Measurements from ENCODE around the gene GSN.
A peak's percentile ranks its signal among the peaks of the same experiment; 100 is the strongest.

The GSN gene

DNA sequence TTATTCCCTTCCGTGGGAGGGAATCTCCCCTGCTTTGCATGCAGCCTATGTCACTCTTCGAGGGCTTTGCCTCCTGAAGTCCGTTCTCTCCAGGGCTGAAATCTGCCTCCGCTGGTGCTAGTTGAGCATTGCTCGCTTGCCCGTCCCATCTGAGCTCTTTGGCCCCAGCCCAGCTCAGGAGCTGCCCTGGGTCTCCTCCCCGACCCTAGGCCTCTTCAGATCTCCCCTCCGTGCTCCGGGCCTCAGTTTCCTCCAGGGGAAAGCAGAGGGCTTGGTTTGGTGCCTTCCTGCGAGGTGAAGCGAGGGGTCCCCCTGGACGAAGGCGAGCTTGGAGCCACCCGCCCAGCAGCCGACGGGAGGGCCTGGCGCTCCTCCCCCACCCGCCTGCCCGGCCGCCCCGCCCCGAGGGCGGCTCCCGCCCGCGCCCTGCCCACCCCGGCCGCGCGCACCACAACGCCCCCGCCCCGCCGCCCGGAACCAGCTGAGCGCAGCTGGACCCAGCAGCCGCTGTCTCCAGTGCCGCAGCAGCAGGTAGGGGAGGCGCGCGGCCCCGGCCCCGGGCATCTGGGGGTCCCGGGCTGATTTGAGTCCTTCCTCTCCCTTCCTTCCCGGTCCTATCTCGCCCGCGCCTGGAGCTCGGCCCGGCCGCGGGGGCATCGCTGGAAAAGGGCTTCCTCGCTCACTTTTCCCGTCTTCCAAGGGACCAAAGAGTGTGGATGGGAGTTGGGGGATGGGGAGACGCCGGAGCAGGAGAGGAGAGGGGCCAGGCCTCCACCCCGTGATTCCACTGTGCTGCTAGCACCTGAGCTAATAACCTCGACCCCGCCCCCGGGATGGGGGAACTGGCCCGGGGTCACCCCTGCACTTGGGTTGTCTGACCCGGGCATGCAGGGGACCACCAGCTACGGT is at the start of gene GSN:
GSN (plus strand) TSS at position 474 of the 909 bp plus-strand sequence. CDS start 33,810 bp downstream, outside the sequence.
- no peak for DNase-seq (ENCODE audit: low read depth, low spot score)
- Histone ChIP-seq H3K9ac (ENCODE audit: insufficient read length) (peak within 1 kb of the TSS; percentile 41), H3K9me3 (ENCODE audit: low read depth, low read length) (no peaks in the 10 kb centered on the region), H3K36me3 (ENCODE audit: insufficient read depth, low read length) (no peaks in the 10 kb centered on the region), H3K4me3 (peak within 1 kb of the TSS; percentile 77), H3K27ac (no peak within 1 kb of the TSS)
- TF ChIP-seq POLR2AphosphoS5 (IDR thresholded peaks at IDR 0.05; ENCODE audit: borderline replicate concordance, low read depth, low read length) (no peak), FOXP2 (optimal IDR thresholded peaks at IDR 0.05; ENCODE audit: control extremely low read depth, extremely low read length, insufficient read depth) (no peak), EZH2 (IDR thresholded peaks at IDR 0.05) (no peak)

- H3K9ac ChIP-seq (ENCODE audit: insufficient read length), result no peak overlapping the region
- H3K9me3 ChIP-seq (ENCODE audit: low read depth, low read length), result no peaks in the 10 kb centered on the region
- H3K36me3 ChIP-seq (ENCODE audit: insufficient read depth, low read length), result no peaks in the 10 kb centered on the region
- TF ChIP-seq EZH2 (IDR thresholded peaks at IDR 0.05) (no peak), FOXP2 (optimal IDR thresholded peaks at IDR 0.05; ENCODE audit: control extremely low read depth, extremely low read length, insufficient read depth) (no peak)
- H3K27ac ChIP-seq, result no peak overlapping the region
- H3K4me3 ChIP-seq, result no peak overlapping the region
- no peak for DNase-seq (ENCODE audit: low read depth, low spot score)
Observed at GRCh38 chr9:121218357-121219027, 49.5 kb upstream of the GSN start.

DNA sequence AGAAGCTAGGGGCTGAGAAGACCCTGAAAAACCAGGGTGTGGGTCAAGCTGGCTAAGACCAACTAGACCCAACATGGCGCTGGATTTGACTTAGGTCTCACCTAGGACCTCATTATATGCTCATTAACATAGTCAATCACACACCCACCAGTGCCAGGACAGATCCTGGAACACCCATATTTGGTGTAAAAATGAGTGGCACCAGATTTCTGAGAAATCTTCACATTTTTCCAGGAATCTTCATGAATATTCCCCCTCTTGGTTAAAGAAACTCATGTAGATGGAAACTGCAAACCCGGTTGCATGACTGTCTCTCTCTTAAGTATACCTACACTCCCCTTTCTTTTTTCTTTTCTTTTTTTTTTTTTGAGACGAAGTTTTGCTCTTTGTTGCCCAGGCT is 48.4 kb upstream of the GSN start:
- H3K9ac ChIP-seq (ENCODE audit: insufficient read length), result no peak overlapping the region
- DNase-seq (ENCODE audit: low read depth, low spot score), result no peak
- no peak overlapping the region for H3K27ac ChIP-seq
- no peak overlapping the region for H3K4me3 ChIP-seq
- H3K9me3 ChIP-seq (ENCODE audit: low read depth, low read length), result no peaks in the 10 kb centered on the region
- no peaks in the 10 kb centered on the region for H3K36me3 ChIP-seq (ENCODE audit: insufficient read depth, low read length)
- TF ChIP-seq POLR2AphosphoS5 (IDR thresholded peaks at IDR 0.05; ENCODE audit: borderline replicate concordance, low read depth, low read length) (no peak), FOXP2 (optimal IDR thresholded peaks at IDR 0.05; ENCODE audit: control extremely low read depth, extremely low read length, insufficient read depth) (no peak)

DNA sequence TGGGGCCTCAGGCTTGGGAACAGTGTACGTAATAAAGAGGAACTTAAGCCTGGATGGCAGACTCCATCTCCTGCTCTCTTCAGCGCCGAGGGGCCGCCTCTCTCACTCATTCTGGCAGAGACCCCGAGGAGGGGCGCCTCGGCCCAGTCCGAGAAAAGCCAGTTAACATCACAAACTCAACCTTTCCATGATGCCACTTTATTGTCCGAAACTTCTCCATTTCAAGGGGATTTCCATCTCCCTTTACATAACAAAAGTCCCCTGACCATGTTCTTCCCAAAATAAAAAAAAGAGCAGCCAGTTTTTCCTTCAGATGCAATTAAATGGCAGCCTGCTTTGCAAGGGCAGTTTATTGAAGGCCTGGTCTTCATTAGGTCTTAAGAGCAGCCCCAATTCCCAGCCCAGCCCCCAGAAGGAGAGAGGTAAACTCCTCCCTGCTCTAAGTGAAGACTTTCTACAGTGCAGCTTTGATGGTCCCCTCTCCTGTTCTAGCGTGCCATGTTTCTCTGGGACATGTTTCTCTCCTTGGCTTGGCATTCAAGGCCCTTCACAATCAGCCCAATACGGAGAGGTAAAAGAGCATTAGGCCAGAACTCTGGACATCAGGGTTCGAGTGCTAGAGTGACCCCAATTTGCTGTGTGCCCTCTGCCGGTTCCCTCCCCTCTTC is 46.8 kb upstream of the GSN start:
- no peak for DNase-seq (ENCODE audit: low read depth, low spot score)
- no peak for TF ChIP-seq FOXP2 (optimal IDR thresholded peaks at IDR 0.05; ENCODE audit: control extremely low read depth, extremely low read length, insufficient read depth)
- no peak for TF ChIP-seq EZH2 (IDR thresholded peaks at IDR 0.05)
- no peak for TF ChIP-seq POLR2AphosphoS5 (IDR thresholded peaks at IDR 0.05; ENCODE audit: borderline replicate concordance, low read depth, low read length)
- no peak overlapping the region for H3K27ac ChIP-seq
- no peak overlapping the region for H3K9ac ChIP-seq (ENCODE audit: insufficient read length)
- H3K9me3 ChIP-seq (ENCODE audit: low read depth, low read length), result no peaks in the 10 kb centered on the region
- no peaks in the 10 kb centered on the region for H3K36me3 ChIP-seq (ENCODE audit: insufficient read depth, low read length)
- H3K4me3 ChIP-seq, result no peak overlapping the region

DNA sequence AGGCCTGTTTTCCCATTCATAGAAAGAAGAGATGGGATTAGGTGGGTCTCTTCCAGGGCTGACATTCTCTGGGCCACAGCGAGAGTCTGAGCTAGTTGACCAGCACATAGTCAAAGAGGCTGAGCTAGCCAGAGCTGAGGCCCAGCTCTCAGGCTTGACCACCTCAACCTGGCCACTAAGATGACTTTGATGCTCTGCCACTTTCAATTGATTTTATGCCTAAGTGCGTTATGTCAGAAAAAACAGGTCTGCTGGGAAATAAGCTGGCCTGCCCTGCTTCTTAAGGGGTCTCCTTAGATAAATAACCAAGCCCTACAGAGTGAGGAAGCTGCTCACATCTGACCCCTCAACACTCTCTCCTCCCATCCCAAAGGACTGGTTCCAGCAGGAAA is 46.3 kb upstream of the GSN start:
- H3K4me3 ChIP-seq, result no peak overlapping the region
- no peaks in the 10 kb centered on the region for H3K9me3 ChIP-seq (ENCODE audit: low read depth, low read length)
- no peak overlapping the region for H3K27ac ChIP-seq
- TF ChIP-seq EZH2 (IDR thresholded peaks at IDR 0.05) (no peak), POLR2AphosphoS5 (IDR thresholded peaks at IDR 0.05; ENCODE audit: borderline replicate concordance, low read depth, low read length) (no peak), FOXP2 (optimal IDR thresholded peaks at IDR 0.05; ENCODE audit: control extremely low read depth, extremely low read length, insufficient read depth) (no peak)
- H3K36me3 ChIP-seq (ENCODE audit: insufficient read depth, low read length), result no peaks in the 10 kb centered on the region
- no peak overlapping the region for H3K9ac ChIP-seq (ENCODE audit: insufficient read length)
- no peak for DNase-seq (ENCODE audit: low read depth, low spot score)

- no peaks in the 10 kb centered on the region for H3K36me3 ChIP-seq (ENCODE audit: insufficient read depth, low read length)
- H3K27ac ChIP-seq, result no peak overlapping the region
- no peak overlapping the region for H3K9ac ChIP-seq (ENCODE audit: insufficient read length)
- no peaks in the 10 kb centered on the region for H3K9me3 ChIP-seq (ENCODE audit: low read depth, low read length)
- TF ChIP-seq EZH2 (IDR thresholded peaks at IDR 0.05) (no peak), POLR2AphosphoS5 (IDR thresholded peaks at IDR 0.05; ENCODE audit: borderline replicate concordance, low read depth, low read length) (no peak), FOXP2 (optimal IDR thresholded peaks at IDR 0.05; ENCODE audit: control extremely low read depth, extremely low read length, insufficient read depth) (no peak)
- no peak overlapping the region for H3K4me3 ChIP-seq
- DNase-seq (ENCODE audit: low read depth, low spot score), result peak; percentile 28
Observed at GRCh38 chr9:121222524-121223171, 45.3 kb upstream of the GSN start.

GRCh38 chr9:121225240-121225639 is 42.7 kb upstream of the GSN start:
- DNase-seq (ENCODE audit: low read depth, low spot score), result no peak
- H3K9ac ChIP-seq (ENCODE audit: insufficient read length), result no peak overlapping the region
- TF ChIP-seq FOXP2 (optimal IDR thresholded peaks at IDR 0.05; ENCODE audit: control extremely low read depth, extremely low read length, insufficient read depth) (no peak), EZH2 (IDR thresholded peaks at IDR 0.05) (no peak), POLR2AphosphoS5 (IDR thresholded peaks at IDR 0.05; ENCODE audit: borderline replicate concordance, low read depth, low read length) (no peak)
- H3K9me3 ChIP-seq (ENCODE audit: low read depth, low read length), result no peaks in the 10 kb centered on the region
- H3K36me3 ChIP-seq (ENCODE audit: insufficient read depth, low read length), result no peaks in the 10 kb centered on the region
- H3K4me3 ChIP-seq, result no peak overlapping the region
- no peak overlapping the region for H3K27ac ChIP-seq

GRCh38 chr9:121226175-121226574 is 41.8 kb upstream of the GSN start:
- Histone ChIP-seq H3K9ac (ENCODE audit: insufficient read length) (no peak overlapping the region), H3K36me3 (ENCODE audit: insufficient read depth, low read length) (no peaks in the 10 kb centered on the region), H3K27ac (no peak overlapping the region), H3K4me3 (no peak overlapping the region), H3K9me3 (ENCODE audit: low read depth, low read length) (no peaks in the 10 kb centered on the region)
- no peak for DNase-seq (ENCODE audit: low read depth, low spot score)
- TF ChIP-seq POLR2AphosphoS5 (IDR thresholded peaks at IDR 0.05; ENCODE audit: borderline replicate concordance, low read depth, low read length) (no peak), FOXP2 (optimal IDR thresholded peaks at IDR 0.05; ENCODE audit: control extremely low read depth, extremely low read length, insufficient read depth) (no peak), EZH2 (IDR thresholded peaks at IDR 0.05) (no peak)
